ENCODE results near the gene AOC2.

DNA sequence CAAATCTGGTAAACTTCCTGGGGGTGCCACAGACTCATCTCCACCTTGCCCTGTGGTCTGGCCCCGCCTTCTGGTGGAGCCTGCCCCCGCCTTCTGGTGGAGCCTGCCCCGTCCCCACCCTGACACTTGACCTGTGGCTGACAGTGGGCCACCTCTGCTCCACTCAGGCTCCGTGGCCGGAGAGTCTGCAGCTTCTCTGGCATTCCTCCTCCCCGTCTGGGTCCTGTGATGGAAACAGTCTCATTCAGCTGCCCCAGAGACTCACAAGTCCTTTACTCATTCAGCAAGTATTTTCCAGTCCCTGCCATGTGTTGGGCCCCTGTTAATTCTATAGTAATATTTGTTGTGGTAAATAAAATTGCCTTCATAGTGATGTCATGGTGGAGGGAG lies 35.2 kb downstream of the AOC2 start:
- TF ChIP-seq EZH2phosphoT487 (IDR thresholded peaks at IDR 0.05; ENCODE audit: borderline replicate concordance, low read length), result no peak
- TF ChIP-seq, protein P1, sequence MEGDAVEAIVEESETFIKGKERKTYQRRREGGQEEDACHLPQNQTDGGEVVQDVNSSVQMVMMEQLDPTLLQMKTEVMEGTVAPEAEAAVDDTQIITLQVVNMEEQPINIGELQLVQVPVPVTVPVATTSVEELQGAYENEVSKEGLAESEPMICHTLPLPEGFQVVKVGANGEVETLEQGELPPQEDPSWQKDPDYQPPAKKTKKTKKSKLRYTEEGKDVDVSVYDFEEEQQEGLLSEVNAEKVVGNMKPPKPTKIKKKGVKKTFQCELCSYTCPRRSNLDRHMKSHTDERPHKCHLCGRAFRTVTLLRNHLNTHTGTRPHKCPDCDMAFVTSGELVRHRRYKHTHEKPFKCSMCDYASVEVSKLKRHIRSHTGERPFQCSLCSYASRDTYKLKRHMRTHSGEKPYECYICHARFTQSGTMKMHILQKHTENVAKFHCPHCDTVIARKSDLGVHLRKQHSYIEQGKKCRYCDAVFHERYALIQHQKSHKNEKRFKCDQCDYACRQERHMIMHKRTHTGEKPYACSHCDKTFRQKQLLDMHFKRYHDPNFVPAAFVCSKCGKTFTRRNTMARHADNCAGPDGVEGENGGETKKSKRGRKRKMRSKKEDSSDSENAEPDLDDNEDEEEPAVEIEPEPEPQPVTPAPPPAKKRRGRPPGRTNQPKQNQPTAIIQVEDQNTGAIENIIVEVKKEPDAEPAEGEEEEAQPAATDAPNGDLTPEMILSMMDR (conservative IDR thresholded peaks at IDR 0.05; ENCODE audit: low read depth, low read length), result no peak
